Measurements from ENCODE around the gene SLC5A1. TPM values are rescaled to one million over a fixed set of nuclear protein-coding genes. Genes with fewer than 3 reads are reported as not detected.

Gene SLC5A1
- total RNA-seq, 1 experiment from 2014 or later = 0.03 TPM

GRCh38 chr22:32077151-32077550 is 34.1 kb downstream of the SLC5A1 start:
- no TSS peak for BruUV-seq (replicated peaks)
- H3K4me3 ChIP-seq (ENCODE audit: low read depth in 2 of 2, low read length in 2 of 2) = no peak overlapping the region
- ChIA-PET CTCF (no interaction called here), POLR2A (no interaction called here)
- DNase-seq (ENCODE audit: low read depth, low spot score) = no peak
- no peak for TF ChIP-seq TCF7L2 (IDR thresholded peaks at IDR 0.05; ENCODE audit: low read depth, low read length)
- no peak for TF ChIP-seq CTCF (IDR thresholded peaks at IDR 0.05)
- no peak for TF ChIP-seq SIN3A (IDR thresholded peaks at IDR 0.05; ENCODE audit: borderline replicate concordance, insufficient read depth, low read depth, low read length)
- TF ChIP-seq REST (IDR thresholded peaks at IDR 0.05; ENCODE audit: insufficient read depth in 1 of 2, low read depth in 2 of 2, low read length in 1 of 2) = no peak
- ATAC-seq = no peak
- H3K4me1 ChIP-seq (ENCODE audit: control insufficient read depth, insufficient read depth, low read length) = no peaks in the 10 kb centered on the region
- no peaks in the 10 kb centered on the region for H3K36me3 ChIP-seq (ENCODE audit: control insufficient read depth, insufficient read depth, low read length)
- intact Hi-C loops (cut with micrococcal nuclease; ENCODE audit: unreplicated experiment) (no loop called here), in situ Hi-C loops (cut with HindIII; ENCODE audit: low pct_unique_long_range_greater_than_20kb, low sequenced_read_pairs) (no loop called here)
- no peaks in the 10 kb centered on the region for H3K9me3 ChIP-seq (ENCODE audit: control insufficient read depth, insufficient read depth, low read depth, low read length)
- no peak overlapping the region for H3K27ac ChIP-seq (ENCODE audit: low read length)
- H3K27me3 ChIP-seq (ENCODE audit: control insufficient read depth, insufficient read depth, low read length) = peaks cover 3% of the 10 kb centered on the region; the same call in 1 of the 2 replicates

- Histone ChIP-seq H3K36me3 (ENCODE audit: control insufficient read depth, insufficient read depth, low read length) (no peaks in the 10 kb centered on the region), H3K27ac (ENCODE audit: low read length) (no peak overlapping the region), H3K9me3 (ENCODE audit: control insufficient read depth, insufficient read depth, low read depth, low read length) (no peaks in the 10 kb centered on the region), H3K27me3 (ENCODE audit: control insufficient read depth, insufficient read depth, low read length) (peaks cover 3% of the 10 kb centered on the region; the same call in 1 of the 2 replicates), H3K4me3 (ENCODE audit: low read depth in 2 of 2, low read length in 2 of 2) (no peak overlapping the region), H3K4me1 (ENCODE audit: control insufficient read depth, insufficient read depth, low read length) (no peaks in the 10 kb centered on the region)
- DNase-seq (ENCODE audit: low read depth, low spot score) (no peak), ATAC-seq (peak; percentile 89)
- CTCF ChIA-PET = interaction anchor here (0.6 to 2.2 kb wide), 3 partner anchors 92 to 109 kb away, joined by 3 to 6 read pairs (median 4); no protein-coding TSS in a partner anchor
- intact Hi-C loops (cut with micrococcal nuclease; ENCODE audit: unreplicated experiment) = loop anchor here (2.0 kb wide), 1 partner anchor 103 kb away; no protein-coding TSS in a partner anchor
- TF ChIP-seq TCF7L2 (IDR thresholded peaks at IDR 0.05; ENCODE audit: low read depth, low read length) (no peak), CTCF (IDR thresholded peaks at IDR 0.05) (no peak), POLR2AphosphoS5 (IDR thresholded peaks at IDR 0.05; ENCODE audit: low read depth, low read length) (no peak), REST (IDR thresholded peaks at IDR 0.05; ENCODE audit: insufficient read depth in 1 of 2, low read depth in 2 of 2, low read length in 1 of 2) (no peak)
- POLR2A ChIA-PET = no interaction called here
- no TSS peak for BruUV-seq (replicated peaks)
- in situ Hi-C loops (cut with HindIII; ENCODE audit: low pct_unique_long_range_greater_than_20kb, low sequenced_read_pairs) = no loop called here
These were observed 36.3 kb downstream of the SLC5A1 start for GRCh38 chr22:32079130-32080089.
